Measurements from ENCODE around the gene RAP2A.

RAP2A gene

DNA sequence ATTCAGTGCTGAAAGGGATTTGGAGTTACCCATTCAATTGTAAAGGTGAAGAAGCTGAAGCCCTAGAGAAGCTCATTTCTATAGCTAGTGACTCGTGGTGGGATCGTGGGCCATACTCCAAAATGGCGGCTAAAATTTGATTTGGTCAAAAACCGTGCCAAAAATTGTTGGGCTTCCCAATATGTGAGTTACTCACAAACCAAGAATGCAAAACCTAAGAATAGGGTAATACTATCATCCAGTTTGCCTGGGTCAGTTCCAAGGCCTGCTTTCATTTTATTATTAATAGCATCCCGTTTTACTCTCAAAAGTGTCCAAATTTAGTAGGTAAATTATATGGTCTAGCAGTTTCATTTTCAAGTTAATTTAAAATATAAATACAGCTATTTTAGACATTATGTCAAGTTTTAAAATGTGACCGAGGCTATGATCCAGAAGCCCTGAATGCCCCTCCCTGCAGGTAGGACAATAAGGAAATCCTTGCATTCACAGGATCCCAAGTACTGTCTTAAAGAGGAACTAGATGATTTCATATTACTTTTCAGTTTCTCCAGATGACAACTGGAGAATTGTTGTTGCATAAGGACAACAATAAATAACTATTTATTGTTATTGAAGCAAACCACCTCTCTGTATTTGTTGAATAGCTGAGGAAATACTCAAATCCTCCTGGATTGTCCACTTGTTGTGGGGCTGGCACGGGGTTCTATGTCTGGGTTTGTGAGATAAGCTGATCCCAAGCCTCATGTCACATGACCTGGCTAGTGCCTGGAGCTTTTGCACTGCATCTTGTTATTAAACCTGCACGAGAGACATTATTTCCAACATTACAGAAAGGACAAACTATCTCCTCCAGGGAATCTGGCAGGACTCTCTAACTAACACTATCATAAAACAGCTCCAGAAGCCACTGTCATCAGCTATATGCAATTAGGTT, 11.6 kb upstream of the RAP2A start:
- H3K4me3 ChIP-seq (replicated peaks; ENCODE audit: insufficient read depth, low read length), result no peak overlapping the region
- no peak overlapping the region for H3K27ac ChIP-seq (replicated peaks)
- H3K27me3 ChIP-seq (ENCODE audit: insufficient read depth, poor library complexity, severe bottlenecking), result no peaks in the 10 kb centered on the region
- no peak for TF ChIP-seq GABPA (IDR thresholded peaks at IDR 0.05; ENCODE audit: low read depth)
- TF ChIP-seq CTCF (IDR thresholded peaks at IDR 0.05; ENCODE audit: insufficient read depth, low read length), result no peak
- no peak for TF ChIP-seq SPI1 (IDR thresholded peaks at IDR 0.05; ENCODE audit: borderline replicate concordance, low read depth)
- TF ChIP-seq, protein P1, sequence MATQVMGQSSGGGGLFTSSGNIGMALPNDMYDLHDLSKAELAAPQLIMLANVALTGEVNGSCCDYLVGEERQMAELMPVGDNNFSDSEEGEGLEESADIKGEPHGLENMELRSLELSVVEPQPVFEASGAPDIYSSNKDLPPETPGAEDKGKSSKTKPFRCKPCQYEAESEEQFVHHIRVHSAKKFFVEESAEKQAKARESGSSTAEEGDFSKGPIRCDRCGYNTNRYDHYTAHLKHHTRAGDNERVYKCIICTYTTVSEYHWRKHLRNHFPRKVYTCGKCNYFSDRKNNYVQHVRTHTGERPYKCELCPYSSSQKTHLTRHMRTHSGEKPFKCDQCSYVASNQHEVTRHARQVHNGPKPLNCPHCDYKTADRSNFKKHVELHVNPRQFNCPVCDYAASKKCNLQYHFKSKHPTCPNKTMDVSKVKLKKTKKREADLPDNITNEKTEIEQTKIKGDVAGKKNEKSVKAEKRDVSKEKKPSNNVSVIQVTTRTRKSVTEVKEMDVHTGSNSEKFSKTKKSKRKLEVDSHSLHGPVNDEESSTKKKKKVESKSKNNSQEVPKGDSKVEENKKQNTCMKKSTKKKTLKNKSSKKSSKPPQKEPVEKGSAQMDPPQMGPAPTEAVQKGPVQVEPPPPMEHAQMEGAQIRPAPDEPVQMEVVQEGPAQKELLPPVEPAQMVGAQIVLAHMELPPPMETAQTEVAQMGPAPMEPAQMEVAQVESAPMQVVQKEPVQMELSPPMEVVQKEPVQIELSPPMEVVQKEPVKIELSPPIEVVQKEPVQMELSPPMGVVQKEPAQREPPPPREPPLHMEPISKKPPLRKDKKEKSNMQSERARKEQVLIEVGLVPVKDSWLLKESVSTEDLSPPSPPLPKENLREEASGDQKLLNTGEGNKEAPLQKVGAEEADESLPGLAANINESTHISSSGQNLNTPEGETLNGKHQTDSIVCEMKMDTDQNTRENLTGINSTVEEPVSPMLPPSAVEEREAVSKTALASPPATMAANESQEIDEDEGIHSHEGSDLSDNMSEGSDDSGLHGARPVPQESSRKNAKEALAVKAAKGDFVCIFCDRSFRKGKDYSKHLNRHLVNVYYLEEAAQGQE (IDR thresholded peaks at IDR 0.05; ENCODE audit: insufficient replicate concordance, low read depth), result no peak
- no peak for TF ChIP-seq POLR2AphosphoS5 (IDR thresholded peaks at IDR 0.05; ENCODE audit: low read depth)
- no peak for DNase-seq (ENCODE audit: low read depth in 1 of 2, low spot score in 1 of 2)

- no peak overlapping the region for H3K4me3 ChIP-seq (replicated peaks; ENCODE audit: insufficient read depth, low read length)
- H3K27me3 ChIP-seq (ENCODE audit: insufficient read depth, poor library complexity, severe bottlenecking), result no peaks in the 10 kb centered on the region
- TF ChIP-seq CTCF (IDR thresholded peaks at IDR 0.05; ENCODE audit: insufficient read depth, low read length) (no peak), SPI1 (IDR thresholded peaks at IDR 0.05; ENCODE audit: borderline replicate concordance, low read depth) (no peak), POLR2AphosphoS5 (IDR thresholded peaks at IDR 0.05; ENCODE audit: low read depth) (no peak), GABPA (IDR thresholded peaks at IDR 0.05; ENCODE audit: low read depth) (no peak)
- TF ChIP-seq, protein P1 (IDR thresholded peaks at IDR 0.05; ENCODE audit: insufficient replicate concordance, low read depth), result no peak
- no peak overlapping the region for H3K27ac ChIP-seq (replicated peaks)
- no peak for DNase-seq (ENCODE audit: low read depth in 1 of 2, low spot score in 1 of 2)
Observed at GRCh38 chr13:97423300-97424045, 10.5 kb upstream of the RAP2A start.

DNA sequence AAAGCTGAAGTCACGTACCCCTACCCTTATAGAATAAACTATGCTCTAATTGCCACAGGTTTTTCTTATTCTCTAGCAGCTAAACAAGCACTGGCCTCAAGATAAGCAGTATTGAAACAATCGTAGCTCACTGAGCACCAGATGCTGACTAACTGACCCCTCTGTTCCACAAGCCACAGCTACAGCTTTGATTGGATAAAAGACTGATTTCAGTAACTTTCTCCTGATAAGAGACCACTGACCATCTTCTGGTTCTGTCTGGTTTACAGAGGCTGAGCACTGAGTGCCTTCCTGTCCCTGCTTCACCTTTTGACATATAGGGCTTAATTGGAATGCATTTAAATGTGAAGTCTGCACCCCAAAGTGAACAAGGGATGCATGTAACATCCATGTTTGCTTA, 8.4 kb upstream of the RAP2A start:
- no peak for DNase-seq (ENCODE audit: low read depth in 1 of 2, low spot score in 1 of 2)
- H3K27ac ChIP-seq (replicated peaks), result no peak overlapping the region
- no peak overlapping the region for H3K4me3 ChIP-seq (replicated peaks; ENCODE audit: insufficient read depth, low read length)
- TF ChIP-seq GABPA (IDR thresholded peaks at IDR 0.05; ENCODE audit: low read depth), result no peak
- TF ChIP-seq, protein P1 (IDR thresholded peaks at IDR 0.05; ENCODE audit: insufficient replicate concordance, low read depth), result no peak
- TF ChIP-seq POLR2AphosphoS5 (IDR thresholded peaks at IDR 0.05; ENCODE audit: low read depth), result no peak
- no peak for TF ChIP-seq CTCF (IDR thresholded peaks at IDR 0.05; ENCODE audit: insufficient read depth, low read length)
- TF ChIP-seq SPI1 (IDR thresholded peaks at IDR 0.05; ENCODE audit: borderline replicate concordance, low read depth), result no peak
- no peaks in the 10 kb centered on the region for H3K27me3 ChIP-seq (ENCODE audit: insufficient read depth, poor library complexity, severe bottlenecking)
